Panc1 (cell line): ENCODE results near the gene NMD3. TPM values are rescaled to one million over a fixed set of nuclear protein-coding genes. Genes with fewer than 3 reads are reported as not detected.

Source experiments
- ATAC-seq: fragments of 200-7000 bp; cut with Tn5 transposase; 2 replicates; pipeline ENCODE4 v1.9.1; 2020; ENCODE audit warnings: mild to moderate bottlenecking, moderate library complexity
- BruUV-seq: library from RNA; stranded (reverse); fragments of 400-500 nt; replicated peaks from 2 replicates; lab custom pipeline; 2021; lab: Mats Ljungman, UMichigan
- CTCF ChIA-PET: fragments of 300-600 bp; sonication (Branson Sonifier 250); formaldehyde crosslinking; loops from one replicate; lab custom pipeline; 2022; ENCODE audit warnings: antibody characterized with exemption; lab: Charles Lee
- POLR2A ChIA-PET: fragments of 300-600 bp; sonication (Branson Sonifier 250); formaldehyde crosslinking; loops from one replicate; lab custom pipeline; 2022; ENCODE audit warnings: antibody characterized with exemption; lab: Charles Lee
- DNase-seq: peaks from one replicate; pipeline ENCODE4 v3.0.0-alpha.2; 2010; ENCODE audit warnings: low read depth, low spot score
- H3K27ac ChIP-seq: 2 replicates; pipeline ENCODE4 v1.5.1; 2011; ENCODE audit warnings: mild to moderate bottlenecking, low read length, inconsistent platforms
- H3K27me3 ChIP-seq: fragments of 200-500 bp; sonication (Bioruptor generic); 2 replicates; pipeline ENCODE4 v1.6.0; 2014; ENCODE audit warnings: low read length, inconsistent platforms; ENCODE audit not compliant: control insufficient read depth, insufficient read depth
- H3K36me3 ChIP-seq: fragments of 200-500 bp; sonication (Bioruptor generic); 2 replicates; pipeline ENCODE4 v1.5.1; 2014; ENCODE audit warnings: inconsistent platforms, mild to moderate bottlenecking, low read length, moderate library complexity; ENCODE audit not compliant: control insufficient read depth, insufficient read depth
- H3K4me1 ChIP-seq: 2 replicates; pipeline ENCODE4 v1.5.1; 2011; ENCODE audit warnings: inconsistent platforms, mild to moderate bottlenecking, low read length, moderate library complexity; ENCODE audit not compliant: control insufficient read depth, insufficient read depth
- H3K4me3 ChIP-seq, 2 experiments: 2 replicates each; pipeline ENCODE4 v1.5.1; 2011 to 2012; ENCODE audit warnings: low read depth in 2 of 2, low read length in 2 of 2, mild to moderate bottlenecking in 2 of 2, inconsistent platforms in 1 of 2, moderate library complexity in 1 of 2
- H3K9me3 ChIP-seq: fragments of 200-500 bp; sonication (Bioruptor generic); 2 replicates; pipeline ENCODE4 v1.5.1; 2014; ENCODE audit warnings: low read depth, mild to moderate bottlenecking, inconsistent platforms, low read length, moderate library complexity; ENCODE audit not compliant: control insufficient read depth, insufficient read depth
- CTCF ChIP-seq: fragments of 450-650 bp; IDR thresholded peaks from 2 replicates; pipeline ENCODE4 v1.5.1; 2017; ENCODE audit warnings: mild to moderate bottlenecking
- POLR2AphosphoS5 ChIP-seq: IDR thresholded peaks from 2 replicates; pipeline ENCODE4 v1.6.1; 2012; ENCODE audit warnings: mild to moderate bottlenecking, low read depth, low read length, moderate library complexity
- REST ChIP-seq, 2 experiments: IDR thresholded peaks; 2 replicates each; pipeline ENCODE4 v1.6.1; 2011 to 2012; ENCODE audit warnings: low read depth in 2 of 2, control low read depth in 1 of 2, low read length in 1 of 2, mild to moderate bottlenecking in 1 of 2, moderate library complexity in 1 of 2; ENCODE audit not compliant: insufficient read depth in 1 of 2
- SIN3A ChIP-seq: IDR thresholded peaks from 2 replicates; pipeline ENCODE4 v1.6.1; 2012; ENCODE audit warnings: low read depth, mild to moderate bottlenecking, low read length, moderate library complexity, borderline replicate concordance; ENCODE audit not compliant: insufficient read depth
- TCF7L2 ChIP-seq: IDR thresholded peaks from 2 replicates; pipeline ENCODE4 v1.6.1; 2011; ENCODE audit warnings: mild to moderate bottlenecking, low read depth, low read length, inconsistent platforms
- in situ Hi-C: cut with HindIII; loops from 2 replicates; pipeline ENCODE4 v1.10.0; 2016; ENCODE audit warnings: low sequenced_read_pairs, low pct_unique_long_range_greater_than_20kb
- intact Hi-C: fragments of 100-400 bp; cut with micrococcal nuclease; formaldehyde crosslinking; loops from one replicate; pipeline ENCODE4 v1.10.0; 2022; ENCODE audit not compliant: unreplicated experiment
- total RNA-seq: library from RNA; stranded (reverse); gene quantifications from one replicate; pipeline ENCODE4 v1.2.1, GENCODE V29; 2021; ENCODE audit not compliant: unreplicated experiment

The NMD3 gene
- total RNA-seq, 1 experiment from 2014 or later: 64.6 TPM

- intact Hi-C loops: no loop called here
- H3K4me1 ChIP-seq: no peaks in the 10 kb centered on the region
- H3K27ac ChIP-seq: no peak overlapping the region
- H3K9me3 ChIP-seq: no peaks in the 10 kb centered on the region
- DNase-seq: no peak
- CTCF ChIA-PET: interaction anchor here (0.8 kb wide), 1 partner anchor 15 kb away, joined by 3 read pairs; no protein-coding TSS in a partner anchor
- H3K36me3 ChIP-seq: no peaks in the 10 kb centered on the region
- in situ Hi-C loops: no loop called here
- no peak for TF ChIP-seq POLR2AphosphoS5
- no peak for ATAC-seq
- BruUV-seq: no TSS peak
- POLR2A ChIA-PET: no interaction called here
- no peaks in the 10 kb centered on the region for H3K27me3 ChIP-seq
- no peak overlapping the region for H3K4me3 ChIP-seq
Observed at GRCh38 chr3:161289174-161289573, 68.1 kb downstream of the NMD3 start.

- Histone ChIP-seq H3K27ac (no peak overlapping the region), H3K4me1 (no peaks in the 10 kb centered on the region), H3K4me3 (no peak overlapping the region), H3K9me3 (no peaks in the 10 kb centered on the region), H3K36me3 (no peaks in the 10 kb centered on the region), H3K27me3 (no peaks in the 10 kb centered on the region)
- ATAC-seq (no peak), DNase-seq (no peak)
- POLR2A ChIA-PET: no interaction called here
- BruUV-seq: no TSS peak
- CTCF ChIA-PET: no interaction called here
- intact Hi-C loops: no loop called here
- in situ Hi-C loops: no loop called here
- TF ChIP-seq SIN3A (no peak), TCF7L2 (no peak), CTCF (no peak), REST (IDR thresholded peaks at IDR 0.05; ENCODE audit: insufficient read depth in 1 of 2, low read depth in 2 of 2, low read length in 1 of 2) (no peak), POLR2AphosphoS5 (no peak)
Observed at GRCh38 chr3:161291191-161291901, 70.2 kb downstream of the NMD3 start.

DNA sequence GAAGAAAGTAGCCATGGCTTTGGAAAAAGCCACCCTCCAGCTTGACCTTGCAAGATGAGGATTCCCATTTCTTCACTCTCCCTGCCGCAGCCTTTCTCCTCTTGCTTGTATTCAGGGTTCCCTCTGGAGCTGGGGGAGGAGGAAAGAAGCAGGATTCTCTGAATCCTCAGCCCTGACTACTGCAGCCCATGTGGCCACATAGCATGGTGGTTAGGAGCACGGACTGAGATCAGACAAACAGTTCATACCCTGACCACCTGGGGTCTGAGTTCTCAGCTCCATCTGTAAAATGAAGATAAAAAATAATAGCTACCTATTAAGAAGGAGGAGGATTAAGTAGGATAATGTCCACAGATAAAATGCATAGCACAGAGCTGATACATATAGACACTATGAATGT is 72.3 kb downstream of the NMD3 start:
- BruUV-seq: no TSS peak
- POLR2A ChIA-PET: no interaction called here
- Histone ChIP-seq H3K36me3 (no peaks in the 10 kb centered on the region), H3K4me3 (no peak overlapping the region), H3K27ac (no peak overlapping the region), H3K9me3 (peaks cover 9% of the 10 kb centered on the region; the same call in 1 of the 2 replicates), H3K27me3 (no peaks in the 10 kb centered on the region), H3K4me1 (no peaks in the 10 kb centered on the region)
- DNase-seq (no peak), ATAC-seq (no peak; the same call in 1 of the 2 replicates)
- CTCF ChIA-PET: no interaction called here
- intact Hi-C loops (no loop called here), in situ Hi-C loops (no loop called here)
- TF ChIP-seq POLR2AphosphoS5 (no peak), SIN3A (no peak), REST (IDR thresholded peaks at IDR 0.05; ENCODE audit: insufficient read depth in 1 of 2, low read depth in 2 of 2, low read length in 1 of 2) (no peak), TCF7L2 (no peak), CTCF (no peak)
